ENCODE measurements around the gene UHMK1.
"Not testable (repeated sequence)": the region's sequence is repeated elsewhere in the genome, so short reads cannot be mapped to it uniquely, and the experiment has no call there.

UHMK1 gene, protein sequence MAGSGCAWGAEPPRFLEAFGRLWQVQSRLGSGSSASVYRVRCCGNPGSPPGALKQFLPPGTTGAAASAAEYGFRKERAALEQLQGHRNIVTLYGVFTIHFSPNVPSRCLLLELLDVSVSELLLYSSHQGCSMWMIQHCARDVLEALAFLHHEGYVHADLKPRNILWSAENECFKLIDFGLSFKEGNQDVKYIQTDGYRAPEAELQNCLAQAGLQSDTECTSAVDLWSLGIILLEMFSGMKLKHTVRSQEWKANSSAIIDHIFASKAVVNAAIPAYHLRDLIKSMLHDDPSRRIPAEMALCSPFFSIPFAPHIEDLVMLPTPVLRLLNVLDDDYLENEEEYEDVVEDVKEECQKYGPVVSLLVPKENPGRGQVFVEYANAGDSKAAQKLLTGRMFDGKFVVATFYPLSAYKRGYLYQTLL

DNA sequence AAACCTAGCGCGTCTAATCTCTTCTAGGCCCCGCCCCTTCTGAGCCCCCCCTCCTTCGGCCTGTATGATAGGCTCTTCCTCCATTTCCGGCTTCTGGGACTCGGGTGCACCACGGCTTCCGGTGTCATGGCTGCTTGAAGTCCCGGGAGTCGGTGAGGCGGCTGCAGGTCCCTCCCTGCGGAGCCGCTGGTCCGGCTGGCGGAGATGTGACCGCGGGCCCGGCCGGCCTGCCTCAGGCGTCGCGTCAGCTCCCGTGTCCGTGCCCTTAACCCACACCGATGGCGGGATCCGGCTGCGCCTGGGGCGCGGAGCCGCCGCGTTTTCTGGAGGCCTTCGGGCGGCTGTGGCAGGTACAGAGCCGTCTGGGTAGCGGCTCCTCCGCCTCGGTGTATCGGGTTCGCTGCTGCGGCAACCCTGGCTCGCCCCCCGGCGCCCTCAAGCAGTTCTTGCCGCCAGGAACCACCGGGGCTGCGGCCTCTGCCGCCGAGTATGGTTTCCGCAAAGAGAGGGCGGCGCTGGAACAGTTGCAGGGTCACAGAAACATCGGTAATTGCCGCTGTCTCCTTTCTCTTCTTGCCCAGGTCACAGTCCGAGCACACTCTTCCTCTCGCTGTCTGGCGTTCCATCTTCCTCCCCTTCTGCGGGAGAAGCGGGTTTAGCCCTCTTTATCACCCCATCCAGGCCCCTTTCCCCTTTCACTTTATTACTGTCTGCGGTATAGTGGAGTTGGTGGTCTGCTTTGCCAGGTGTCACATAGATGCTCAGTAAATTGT is at the start of gene UHMK1:
Gene UHMK1, plus strand, starts transcription at position 96 of the 773 bp plus-strand sequence. Its CDS starts 183 bp downstream, at position 279.
- in situ Hi-C loops (cut with HindIII; ENCODE audit: low sequenced_read_pairs): no loop called here

DNA sequence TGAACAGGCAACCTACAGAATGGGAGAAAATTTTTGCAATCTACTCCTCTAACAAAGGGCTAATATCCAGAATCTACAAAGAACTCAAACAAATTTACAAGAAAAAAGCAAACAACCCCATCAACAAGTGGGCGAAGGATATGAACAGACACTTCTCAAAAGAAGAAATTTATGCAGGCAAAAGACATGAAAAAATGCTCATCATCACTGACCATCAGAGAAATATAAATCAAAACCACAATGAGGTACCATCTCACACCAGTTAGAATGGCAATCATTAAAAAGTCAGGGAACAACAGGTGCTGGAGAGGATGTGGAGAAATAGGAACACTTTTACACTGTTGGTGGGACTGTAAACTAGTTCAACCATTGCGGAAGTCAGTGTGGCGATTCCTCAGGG is 43.3 kb upstream of the UHMK1 start:
- in situ Hi-C loops (cut with HindIII; ENCODE audit: low sequenced_read_pairs): not testable (repeated sequence)

DNA sequence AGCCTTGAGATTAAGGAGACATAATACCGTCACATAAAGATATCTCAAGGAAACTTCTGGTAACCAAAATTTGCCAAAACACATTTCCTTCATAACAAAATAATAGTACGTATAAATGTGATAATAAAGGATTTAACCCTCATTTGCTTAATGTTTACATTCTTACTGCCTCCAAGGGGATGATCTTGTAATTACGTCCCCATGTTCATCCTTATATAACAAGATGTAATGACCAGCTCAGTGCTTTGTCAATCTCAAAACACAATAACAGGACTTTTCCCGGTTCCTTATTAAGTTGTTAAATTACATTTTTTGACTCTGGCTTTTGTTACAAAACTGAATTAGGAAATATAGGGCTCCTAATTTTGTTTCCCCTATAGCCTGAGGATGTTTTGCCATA is 41.3 kb upstream of the UHMK1 start:
- in situ Hi-C loops (cut with HindIII; ENCODE audit: low sequenced_read_pairs): no loop called here

DNA sequence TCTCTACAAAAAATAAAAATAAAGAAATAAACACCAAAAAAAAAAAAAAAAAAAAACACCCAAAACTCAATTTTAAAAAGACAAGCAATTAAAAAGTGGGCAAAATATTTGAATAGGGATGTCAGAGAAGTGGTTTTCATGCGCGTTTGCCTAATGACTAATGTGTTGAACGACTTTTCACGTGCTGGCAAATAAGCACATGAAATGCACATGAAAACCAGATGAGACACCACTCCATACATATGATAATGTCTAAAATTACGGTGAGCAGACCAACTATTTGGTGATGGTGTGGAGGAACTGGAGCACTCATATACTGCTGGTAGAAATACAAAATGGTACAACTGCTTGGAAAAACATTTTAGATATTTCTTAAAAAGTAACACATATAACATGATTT is 39.4 kb upstream of the UHMK1 start:
- in situ Hi-C loops (cut with HindIII; ENCODE audit: low sequenced_read_pairs): no loop called here

DNA sequence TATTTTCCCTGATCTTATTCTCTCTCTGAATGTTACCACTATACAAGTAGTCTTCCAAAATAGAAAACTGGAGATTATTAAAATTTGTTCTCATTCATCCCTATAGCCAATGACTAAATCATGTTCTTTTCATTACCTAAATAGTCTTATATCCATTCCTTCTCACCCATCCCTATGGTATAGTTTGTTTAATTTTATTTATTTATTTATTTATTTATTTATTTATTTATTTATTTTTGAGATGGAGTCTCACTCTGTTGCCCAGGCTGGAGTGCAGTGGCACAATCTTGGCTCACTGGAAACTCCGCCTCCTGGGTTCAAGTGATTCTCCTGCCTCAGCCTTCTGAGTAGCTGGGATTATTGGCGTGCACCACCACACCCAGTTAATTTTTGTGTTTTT is 35.2 kb upstream of the UHMK1 start:
- in situ Hi-C loops (cut with HindIII; ENCODE audit: low sequenced_read_pairs): not testable (repeated sequence)

DNA sequence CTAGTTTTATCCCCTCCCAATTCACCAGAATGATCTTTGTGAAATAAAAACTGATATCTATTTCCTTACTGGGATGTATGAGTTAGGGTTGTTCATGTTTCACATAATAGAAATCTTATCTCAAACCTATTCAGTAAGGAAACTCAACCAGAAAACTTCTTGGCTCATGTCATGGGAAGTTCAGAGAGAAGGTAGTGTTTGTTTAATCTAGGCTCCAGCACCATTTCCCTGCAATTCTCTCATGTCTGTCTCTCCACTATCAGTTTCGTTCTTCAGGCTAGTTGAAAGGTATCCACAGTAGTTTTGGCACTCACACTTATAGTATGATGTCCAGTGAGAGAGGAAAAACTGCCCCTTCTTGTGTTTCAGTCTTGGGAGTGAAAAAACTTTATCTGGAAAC is 34.6 kb upstream of the UHMK1 start:
- in situ Hi-C loops (cut with HindIII; ENCODE audit: low sequenced_read_pairs): no loop called here

DNA sequence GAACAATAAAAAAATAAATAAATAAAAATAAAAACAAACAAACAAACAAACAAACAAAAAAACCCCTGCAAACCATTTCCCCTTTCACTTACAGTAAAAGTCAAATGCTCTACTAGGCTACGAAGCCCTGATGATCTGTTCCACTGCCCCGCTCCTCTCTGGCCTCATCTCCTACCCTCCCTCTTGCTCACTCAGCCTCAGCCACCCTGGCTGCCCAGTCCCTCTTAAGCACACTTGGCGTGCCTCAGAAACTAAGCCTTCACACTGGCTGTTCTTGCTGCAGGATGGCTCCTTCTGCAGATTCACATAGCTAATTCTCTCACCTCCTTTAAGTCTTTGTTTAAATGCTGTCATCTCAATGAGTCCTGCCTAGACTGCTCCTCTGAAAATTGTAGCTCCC is 30.8 kb upstream of the UHMK1 start:
- in situ Hi-C loops (cut with HindIII; ENCODE audit: low sequenced_read_pairs): no loop called here

DNA sequence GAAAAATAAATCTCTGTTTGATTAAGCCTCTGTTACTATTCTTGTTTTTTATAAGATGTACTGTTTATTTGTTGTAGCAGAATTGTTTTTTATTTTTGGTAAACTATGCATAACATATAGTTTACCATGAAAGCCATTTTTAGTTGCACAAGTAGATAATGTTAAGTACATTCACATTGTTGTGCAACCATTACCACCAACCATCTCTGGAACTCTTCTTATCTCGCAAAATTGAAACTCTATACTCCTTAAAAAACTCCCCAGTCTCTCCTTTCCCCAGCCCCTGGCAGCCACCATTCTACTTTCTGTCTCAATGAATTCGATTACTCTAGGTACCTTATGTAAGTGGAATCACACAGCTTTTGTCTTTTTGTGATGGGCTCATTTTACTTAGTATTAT is 27.4 kb upstream of the UHMK1 start:
- in situ Hi-C loops (cut with HindIII; ENCODE audit: low sequenced_read_pairs): no loop called here

DNA sequence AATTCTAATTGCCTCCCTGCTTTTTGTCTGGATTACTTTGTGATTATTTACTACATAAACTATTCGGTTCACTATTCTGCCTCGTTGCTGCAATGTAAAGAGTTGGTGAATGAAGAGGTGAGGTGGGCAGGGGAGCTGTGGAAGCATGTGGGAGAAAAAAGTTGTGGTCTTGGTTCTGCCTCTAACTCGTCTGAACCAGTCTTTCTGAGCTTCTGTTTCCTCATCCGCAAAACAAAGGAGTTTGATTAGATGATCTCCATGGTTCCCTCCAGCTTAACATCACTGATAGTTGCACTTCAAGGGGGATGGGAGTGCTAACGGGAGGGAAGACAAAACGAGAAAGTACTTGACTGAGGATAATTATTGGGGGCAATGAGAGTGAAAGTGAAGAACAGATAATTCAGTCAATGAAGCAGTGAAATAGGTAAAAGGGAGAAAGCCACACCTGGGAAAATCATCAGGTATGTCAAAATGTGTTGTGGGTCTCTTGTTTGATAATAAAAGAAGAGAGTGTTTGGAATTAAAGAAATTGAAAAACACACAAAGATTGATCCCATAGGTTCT is 26.2 kb upstream of the UHMK1 start:
- in situ Hi-C loops (cut with HindIII; ENCODE audit: low sequenced_read_pairs): no loop called here

DNA sequence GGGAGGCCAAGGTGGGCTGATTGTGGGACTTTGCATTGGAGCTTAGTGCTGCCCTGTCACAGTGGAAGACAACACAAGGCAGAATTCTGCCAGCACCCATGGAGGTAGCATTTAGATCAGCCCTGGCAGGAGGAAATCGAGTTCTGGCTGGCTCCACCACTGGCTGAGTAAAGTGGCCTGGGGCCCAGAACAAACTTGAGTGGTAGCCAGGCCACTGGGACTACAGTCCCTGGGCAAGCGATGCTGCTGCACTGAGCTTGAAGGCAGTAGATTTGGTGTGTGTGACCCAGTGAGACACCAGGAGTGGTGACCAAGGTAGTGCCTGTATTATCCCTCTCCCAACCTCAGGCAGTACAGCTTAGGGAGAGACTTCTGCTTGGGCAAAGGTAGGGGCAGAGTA is 22.5 kb upstream of the UHMK1 start:
- in situ Hi-C loops (cut with HindIII; ENCODE audit: low sequenced_read_pairs): no loop called here

DNA sequence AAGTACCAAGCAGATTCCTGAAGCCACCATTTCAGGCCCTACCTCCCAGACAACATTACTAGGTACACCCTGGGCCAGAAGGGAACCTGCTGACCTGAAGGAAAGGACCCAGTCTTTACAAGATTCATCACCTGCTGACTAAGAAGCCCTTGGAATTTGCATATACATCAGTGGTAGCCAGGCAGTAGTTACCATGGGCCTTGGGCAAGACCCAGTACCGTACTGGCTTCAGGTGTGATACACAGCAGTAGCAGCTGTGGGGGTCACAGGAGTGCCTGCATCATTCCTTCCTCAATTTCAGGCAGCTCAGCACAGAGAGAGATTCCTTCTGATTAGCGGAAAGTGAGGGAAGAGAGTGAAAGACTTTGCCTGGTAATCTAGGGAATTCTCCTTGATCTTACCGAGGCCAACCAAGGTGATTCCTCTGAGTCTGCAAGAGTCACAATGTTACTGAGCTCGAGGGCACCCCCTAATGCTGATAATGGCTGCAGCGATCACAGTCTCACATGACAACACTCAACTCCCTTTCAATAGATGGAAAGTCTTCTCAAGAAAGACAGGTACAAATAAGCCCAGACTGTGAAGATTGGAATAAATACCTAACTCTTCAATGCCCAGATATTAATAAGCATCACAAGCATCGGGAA is 22.0 kb upstream of the UHMK1 start:
- in situ Hi-C loops (cut with HindIII; ENCODE audit: low sequenced_read_pairs): no loop called here

DNA sequence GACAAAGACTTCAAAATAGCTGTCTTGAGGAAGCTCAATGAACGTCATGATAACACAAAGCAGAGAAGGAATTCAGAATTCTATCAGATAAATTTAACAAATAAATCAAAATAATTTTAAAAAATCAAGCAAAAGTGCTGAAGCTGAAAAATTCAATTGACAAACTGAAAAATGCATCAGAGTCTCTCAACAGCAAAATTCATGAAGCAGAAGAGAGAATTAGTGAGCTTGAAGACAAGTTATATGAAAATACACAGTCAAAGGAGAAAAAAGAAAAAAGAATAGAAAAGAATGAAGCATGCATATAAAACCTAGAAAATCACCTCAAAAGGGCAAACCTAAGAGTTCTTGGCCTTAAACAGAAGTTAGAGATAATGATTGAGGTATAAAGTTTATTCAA is 21.0 kb upstream of the UHMK1 start:
- in situ Hi-C loops (cut with HindIII; ENCODE audit: low sequenced_read_pairs): no loop called here

DNA sequence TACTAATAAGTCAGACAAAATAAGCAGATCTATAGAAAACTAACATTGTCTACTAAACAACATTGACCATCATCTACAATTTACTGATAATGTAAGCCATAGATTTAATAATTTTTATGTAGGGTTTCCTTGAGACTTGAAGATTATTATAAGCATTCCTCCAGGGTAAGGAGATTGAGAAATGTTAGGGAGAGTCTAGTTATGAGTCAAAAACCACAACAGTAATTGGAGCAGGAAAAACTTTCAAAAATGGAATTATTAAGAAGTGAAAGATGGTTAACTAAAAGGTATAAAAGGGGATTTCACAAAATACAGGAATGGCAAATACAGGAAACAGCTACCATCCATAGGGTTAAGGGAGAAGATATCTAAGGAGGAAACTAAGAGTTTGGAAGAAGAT is 12.4 kb upstream of the UHMK1 start:
- in situ Hi-C loops (cut with HindIII; ENCODE audit: low sequenced_read_pairs): no loop called here

DNA sequence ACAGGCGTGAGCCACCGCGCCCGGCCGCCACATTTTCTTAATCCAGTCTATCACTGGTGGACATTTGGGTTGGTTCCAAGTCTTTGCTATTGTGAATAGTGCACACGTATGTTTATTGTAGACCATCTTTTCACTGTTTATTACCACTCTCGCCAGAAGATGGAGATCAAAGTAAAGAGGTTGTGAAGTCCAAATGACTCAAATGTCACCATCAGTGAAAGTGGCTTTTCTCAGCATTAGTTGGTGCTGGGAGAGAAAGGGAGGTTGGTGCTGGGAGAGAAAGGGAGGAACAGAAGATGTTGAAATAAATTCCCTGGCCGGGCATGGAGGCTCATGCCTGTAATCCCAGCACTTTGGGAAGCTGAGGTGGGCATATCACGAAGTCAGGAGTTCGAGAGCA is 10.4 kb upstream of the UHMK1 start:
- in situ Hi-C loops (cut with HindIII; ENCODE audit: low sequenced_read_pairs): no loop called here

DNA sequence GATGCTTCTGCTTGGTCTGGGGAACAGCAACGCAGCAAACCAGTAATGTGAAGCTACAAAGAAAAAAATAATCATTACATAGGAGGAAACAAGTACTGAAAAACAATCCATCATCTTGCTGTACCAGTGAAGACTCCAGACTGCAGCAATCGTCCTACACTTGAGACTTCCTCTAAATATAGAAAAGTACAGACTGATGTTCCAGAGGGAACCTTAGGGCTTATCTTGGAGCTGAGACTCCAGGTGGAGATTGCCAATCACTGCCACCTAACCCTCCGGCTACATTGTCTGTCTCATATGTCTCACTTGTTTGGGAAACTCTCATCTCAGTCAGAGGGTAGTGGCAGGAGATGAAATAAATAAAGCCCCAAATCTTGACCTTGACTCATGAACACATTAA is 9.4 kb upstream of the UHMK1 start:
- in situ Hi-C loops (cut with HindIII; ENCODE audit: low sequenced_read_pairs): no loop called here

DNA sequence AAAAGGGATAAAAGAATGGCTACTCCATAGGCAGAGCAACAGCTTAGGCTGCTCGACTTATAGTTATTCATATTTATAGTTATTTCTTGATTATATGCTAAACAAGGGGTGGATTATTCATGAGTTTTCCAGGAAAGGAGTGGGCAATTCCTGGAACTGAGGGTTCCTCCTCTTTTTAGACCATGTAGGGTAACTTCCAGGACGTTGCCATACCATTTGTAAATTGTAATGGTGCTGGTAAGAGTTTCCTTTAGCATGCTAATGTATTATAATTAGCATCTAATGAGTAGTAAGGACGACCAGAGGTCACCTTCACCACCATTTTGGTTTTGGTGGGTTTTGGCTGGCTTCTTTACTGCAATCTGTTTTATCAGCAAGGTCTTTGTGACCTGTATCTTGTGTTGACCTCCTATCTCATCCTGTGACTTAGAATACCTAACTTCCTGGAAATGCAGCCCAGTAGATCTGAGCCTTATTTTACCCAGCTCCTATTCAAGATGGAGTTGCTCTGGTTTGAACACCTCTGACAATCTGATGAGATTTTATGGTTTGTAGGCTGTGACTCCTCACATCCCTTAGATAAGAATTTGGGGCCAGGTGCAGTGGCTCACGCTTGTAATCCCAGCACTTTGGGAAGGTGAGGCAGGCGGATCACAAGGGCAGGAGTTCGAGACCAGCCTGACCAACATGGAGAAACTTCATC is 1.9 kb upstream of the UHMK1 start:
- in situ Hi-C loops (cut with HindIII; ENCODE audit: low sequenced_read_pairs): not testable (repeated sequence)

DNA sequence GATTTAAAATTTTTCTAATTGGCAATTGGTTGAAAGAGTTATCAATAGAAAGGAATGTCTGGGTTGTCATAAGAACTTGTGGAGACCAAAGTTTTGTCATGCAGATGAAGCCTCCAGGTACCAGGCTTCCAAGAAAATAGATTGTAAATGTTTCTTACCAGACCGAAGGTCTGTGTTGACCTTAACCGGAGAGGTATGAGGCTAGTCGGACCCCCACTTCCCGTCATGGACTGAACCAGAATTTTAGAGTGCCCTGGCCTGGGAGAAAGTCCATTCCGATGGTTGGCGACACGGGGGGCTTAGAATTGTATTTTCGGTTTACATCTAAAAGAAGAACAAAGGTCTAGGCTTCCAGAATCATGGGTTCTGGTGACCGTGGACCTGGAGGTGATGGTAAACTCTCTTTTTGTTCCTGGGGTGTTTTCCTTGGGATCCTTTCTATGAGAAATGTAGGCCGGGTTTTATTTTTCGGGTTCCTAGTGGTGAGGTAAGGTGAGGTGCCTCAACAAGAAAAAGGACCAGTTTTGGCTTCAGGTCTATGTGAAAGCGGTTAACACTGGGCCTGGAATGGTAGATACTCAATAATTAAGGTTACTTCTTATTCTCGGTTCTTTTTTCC is 405 bp upstream of the UHMK1 start:
- in situ Hi-C loops (cut with HindIII; ENCODE audit: low sequenced_read_pairs): no loop called here

DNA sequence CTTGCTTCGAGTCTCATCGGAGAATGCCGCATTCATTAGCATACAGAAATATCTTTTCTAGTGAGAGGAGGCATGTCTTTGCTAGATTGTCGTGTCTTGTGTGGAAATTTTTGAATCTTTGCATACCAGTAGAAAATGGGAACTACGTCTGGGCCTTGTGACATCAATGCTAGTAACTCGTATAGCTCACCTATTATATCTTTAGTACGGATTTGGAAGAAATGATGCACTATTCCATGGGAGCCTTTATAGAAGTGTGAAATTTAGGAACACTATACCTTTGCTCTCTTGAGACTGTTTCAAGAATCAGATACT is 835 bp downstream of the UHMK1 start:
- in situ Hi-C loops (cut with HindIII; ENCODE audit: low sequenced_read_pairs): no loop called here

DNA sequence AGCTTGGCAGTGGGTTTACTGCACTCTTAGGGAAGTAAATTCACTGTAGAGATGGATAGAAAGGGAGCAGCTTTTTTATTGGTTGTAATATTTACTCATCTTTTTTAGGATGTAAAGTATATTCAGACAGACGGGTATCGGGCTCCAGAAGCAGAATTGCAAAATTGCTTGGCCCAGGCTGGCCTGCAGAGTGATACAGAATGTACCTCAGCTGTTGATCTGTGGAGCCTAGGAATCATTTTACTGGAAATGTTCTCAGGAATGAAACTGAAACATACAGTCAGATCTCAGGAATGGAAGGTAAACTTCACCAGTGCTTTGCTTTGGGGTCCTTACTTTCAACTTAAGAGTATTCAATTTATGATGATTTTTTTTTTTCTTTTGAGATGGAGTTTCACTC is 3.2 kb downstream of the UHMK1 start:
- in situ Hi-C loops (cut with HindIII; ENCODE audit: low sequenced_read_pairs): no loop called here

DNA sequence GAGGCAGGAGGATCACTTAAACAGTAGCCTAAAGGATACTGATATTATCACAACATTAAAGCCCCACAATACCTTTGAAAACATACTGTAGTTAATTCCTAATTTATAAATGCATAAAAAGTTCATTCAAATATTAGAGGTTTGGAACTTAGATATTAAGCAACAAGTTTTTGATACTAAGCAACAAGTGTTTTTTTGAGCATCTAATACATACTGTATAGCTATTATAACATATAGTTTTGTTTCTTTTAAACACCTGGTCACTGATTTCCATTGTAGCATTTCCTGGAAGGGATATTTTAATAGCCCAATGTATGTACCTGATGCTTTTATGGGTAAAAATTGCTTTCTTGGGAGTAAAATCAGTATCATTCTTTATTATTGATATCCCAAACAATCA is 4.5 kb downstream of the UHMK1 start:
- in situ Hi-C loops (cut with HindIII; ENCODE audit: low sequenced_read_pairs): no loop called here

DNA sequence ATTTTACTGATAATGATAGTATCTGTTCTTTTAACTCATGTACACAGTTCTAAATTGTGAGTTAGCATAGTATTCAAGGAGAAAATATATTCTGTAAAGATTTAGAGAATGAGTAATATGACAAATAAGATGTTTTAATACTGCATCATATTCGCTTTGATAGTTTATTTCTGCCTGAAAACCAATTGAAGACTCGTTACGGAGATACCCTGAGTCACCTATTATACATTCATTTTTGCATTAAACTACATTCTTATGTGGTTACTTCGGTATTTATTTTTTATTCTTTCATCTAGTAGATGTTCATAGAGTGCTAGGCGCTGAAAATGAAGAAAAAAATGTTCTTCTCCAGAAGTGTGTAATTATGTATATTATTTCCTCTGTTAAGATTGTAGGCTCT is 5.3 kb downstream of the UHMK1 start:
- in situ Hi-C loops (cut with HindIII; ENCODE audit: low sequenced_read_pairs): no loop called here
